ENCODE measurements around the gene RBM4B.
A peak's percentile ranks its signal among the peaks of the same experiment; 100 is the strongest.
"Not testable (repeated sequence)": the region's sequence is repeated elsewhere in the genome, so short reads cannot be mapped to it uniquely, and the experiment has no call there.

RBM4B gene, protein sequence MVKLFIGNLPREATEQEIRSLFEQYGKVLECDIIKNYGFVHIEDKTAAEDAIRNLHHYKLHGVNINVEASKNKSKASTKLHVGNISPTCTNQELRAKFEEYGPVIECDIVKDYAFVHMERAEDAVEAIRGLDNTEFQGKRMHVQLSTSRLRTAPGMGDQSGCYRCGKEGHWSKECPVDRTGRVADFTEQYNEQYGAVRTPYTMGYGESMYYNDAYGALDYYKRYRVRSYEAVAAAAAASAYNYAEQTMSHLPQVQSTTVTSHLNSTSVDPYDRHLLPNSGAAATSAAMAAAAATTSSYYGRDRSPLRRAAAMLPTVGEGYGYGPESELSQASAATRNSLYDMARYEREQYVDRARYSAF

DNA sequence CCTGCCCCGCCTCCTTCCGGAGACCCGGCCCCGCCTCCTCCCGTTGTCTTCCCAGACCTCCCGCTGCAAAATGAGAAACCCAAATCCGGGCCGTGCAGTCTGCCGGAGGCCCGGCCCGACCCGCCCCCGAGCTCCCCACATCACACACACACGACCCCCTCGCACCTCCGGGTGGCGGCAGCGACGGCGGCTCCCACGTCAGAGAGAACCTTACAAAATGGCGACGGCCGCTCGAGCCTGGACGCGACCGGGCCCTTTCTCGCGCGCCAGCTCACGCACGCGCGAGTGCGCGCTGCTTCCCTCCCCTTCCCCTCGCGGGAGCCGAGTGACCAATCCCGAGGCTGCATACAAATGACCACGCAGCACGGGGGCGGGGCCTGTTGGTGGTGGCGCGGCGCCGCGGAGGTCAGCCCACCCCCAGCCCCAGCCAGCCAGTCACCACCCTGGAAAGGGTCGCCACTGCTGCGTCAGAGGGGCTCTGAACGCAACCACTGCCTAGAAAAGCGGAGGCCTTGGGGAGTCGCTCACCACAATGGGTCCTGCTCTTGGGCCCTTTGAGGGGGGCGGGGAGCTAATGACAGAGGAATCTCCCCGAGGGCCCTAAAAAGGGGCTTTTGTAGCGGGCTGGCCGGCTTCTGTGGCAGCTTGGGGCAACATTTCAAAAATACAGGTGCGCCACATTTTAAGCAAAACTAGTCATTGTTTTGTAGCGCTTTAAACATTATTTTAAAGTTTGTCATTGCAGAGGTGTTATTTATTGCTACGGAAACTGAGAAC lies at the start of gene RBM4B:
RBM4B (minus strand) TSS at position 289 of the 777 bp plus-strand sequence. CDS start 808 bp downstream, outside the sequence.
- in situ Hi-C loops (cut with MboI; ENCODE audit: low sequenced_read_pairs): no loop called here
- peak within 1 kb of the TSS; percentile 59 for H3K4me3 ChIP-seq
- H3K27me3 ChIP-seq (ENCODE audit: low read depth): no peaks in the 10 kb centered on the region
- H3K4me1 ChIP-seq: peaks cover 22% of the 10 kb centered on the region
- H3K36me3 ChIP-seq (replicated peaks): peaks cover 13% of the 10 kb centered on the region
- no peaks in the 10 kb centered on the region for H3K9me3 ChIP-seq
- peak; percentile 88 to 99 for DNase-seq (ENCODE audit: low spot score in 2 of 2)

DNA sequence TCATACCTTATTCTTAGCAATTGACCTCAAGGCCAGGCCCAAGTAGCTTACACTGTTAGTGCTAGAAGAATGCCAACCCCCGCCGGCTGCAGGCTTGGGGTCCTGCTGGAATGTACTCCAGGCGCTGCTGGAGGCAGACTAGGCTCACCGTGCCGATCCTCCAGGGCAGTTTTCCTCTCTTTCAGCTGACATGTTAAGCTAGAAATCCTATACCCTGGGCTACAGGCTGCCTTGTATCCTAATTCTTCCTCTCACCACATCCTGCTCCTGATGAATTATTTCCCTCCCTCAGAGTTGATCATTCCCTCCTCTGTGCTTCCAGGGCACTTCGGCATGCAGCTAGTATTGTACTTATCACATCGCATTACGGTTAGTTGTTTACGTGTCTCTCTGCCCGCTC lies 48.0 kb upstream of the RBM4B start:
- Histone ChIP-seq H3K4me3 (no peak overlapping the region), H3K9me3 (no peaks in the 10 kb centered on the region), H3K4me1 (peaks cover 26% of the 10 kb centered on the region), H3K27me3 (ENCODE audit: low read depth) (no peaks in the 10 kb centered on the region), H3K36me3 (replicated peaks) (peaks cover 15% of the 10 kb centered on the region)
- in situ Hi-C loops (cut with MboI; ENCODE audit: low sequenced_read_pairs): no loop called here
- DNase-seq (ENCODE audit: low spot score in 2 of 2): no peak

DNA sequence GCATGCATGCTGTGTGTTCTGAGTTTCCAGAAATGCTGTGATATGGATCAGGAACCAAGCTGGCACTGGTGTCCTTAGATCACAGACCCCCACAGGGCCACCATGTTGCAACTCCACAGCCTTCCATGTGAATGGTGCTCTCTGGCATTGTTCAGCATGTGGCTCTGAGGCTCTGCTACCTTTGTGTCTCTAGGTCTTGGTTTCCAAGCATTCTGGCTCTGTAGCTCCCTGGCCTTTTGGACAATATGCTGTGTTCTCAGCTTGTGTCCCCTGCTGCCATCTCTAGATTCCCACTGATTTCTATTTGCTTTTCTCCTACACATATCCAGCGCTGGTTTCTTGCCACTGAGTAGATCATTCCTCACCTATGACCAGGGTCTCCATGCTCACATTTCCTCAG lies 47.4 kb upstream of the RBM4B start:
- H3K9me3 ChIP-seq: no peaks in the 10 kb centered on the region
- in situ Hi-C loops (cut with MboI; ENCODE audit: low sequenced_read_pairs): no loop called here
- peaks cover 19% of the 10 kb centered on the region for H3K36me3 ChIP-seq (replicated peaks)
- DNase-seq (ENCODE audit: low spot score in 2 of 2): no peak
- no peaks in the 10 kb centered on the region for H3K27me3 ChIP-seq (ENCODE audit: low read depth)
- H3K4me3 ChIP-seq: no peak overlapping the region
- H3K4me1 ChIP-seq: peaks cover 26% of the 10 kb centered on the region

DNA sequence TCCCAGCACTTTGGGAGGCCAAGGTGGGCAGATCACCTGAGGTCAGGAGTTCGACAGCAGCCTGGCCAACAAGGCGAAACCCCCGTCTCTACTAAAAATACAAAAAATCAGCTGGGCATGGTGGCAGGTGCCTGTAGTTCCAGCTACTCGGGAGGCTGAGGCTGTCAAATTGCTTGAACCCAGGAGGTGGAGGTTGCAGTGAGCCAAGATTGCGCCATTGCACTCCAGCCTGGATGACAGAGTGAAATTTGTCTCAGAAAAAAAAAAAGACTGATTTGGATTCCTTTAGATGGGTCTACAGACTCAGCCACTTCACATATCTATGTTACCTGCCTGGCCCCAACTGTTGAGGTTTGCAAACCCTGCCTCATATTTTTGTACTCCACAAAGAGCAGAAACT lies 46.5 kb upstream of the RBM4B start:
- in situ Hi-C loops (cut with MboI; ENCODE audit: low sequenced_read_pairs); H3K9me3 ChIP-seq; DNase-seq (ENCODE audit: low spot score in 2 of 2); H3K27me3 ChIP-seq (ENCODE audit: low read depth); H3K4me3 ChIP-seq: not testable (repeated sequence)
- Histone ChIP-seq H3K4me1 (peaks cover 26% of the 10 kb centered on the region), H3K36me3 (replicated peaks) (peaks cover 29% of the 10 kb centered on the region)

DNA sequence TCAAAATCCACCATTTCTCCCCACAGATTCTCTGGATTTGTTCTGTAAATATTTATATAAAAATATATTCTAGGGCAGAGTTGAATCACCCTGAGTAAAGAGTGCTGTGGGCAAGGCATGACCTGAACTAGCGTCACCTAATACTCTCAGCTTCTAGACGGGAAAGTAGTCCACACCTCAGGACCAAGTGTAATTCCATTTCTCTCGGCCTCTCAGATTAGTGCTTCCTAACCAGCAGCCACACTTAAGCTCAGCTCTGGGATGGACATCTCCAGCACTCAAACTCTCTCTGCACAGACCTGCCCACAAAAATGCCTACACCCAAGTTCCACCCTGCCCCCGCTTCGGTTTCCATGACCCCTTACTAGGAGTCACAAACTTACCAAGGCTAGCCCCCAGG lies 46.0 kb upstream of the RBM4B start:
- peaks cover 23% of the 10 kb centered on the region for H3K4me1 ChIP-seq
- H3K4me3 ChIP-seq: no peak overlapping the region
- no peaks in the 10 kb centered on the region for H3K27me3 ChIP-seq (ENCODE audit: low read depth)
- H3K9me3 ChIP-seq: no peaks in the 10 kb centered on the region
- in situ Hi-C loops (cut with MboI; ENCODE audit: low sequenced_read_pairs): no loop called here
- DNase-seq (ENCODE audit: low spot score in 2 of 2): no peak
- peaks cover 34% of the 10 kb centered on the region for H3K36me3 ChIP-seq (replicated peaks)

DNA sequence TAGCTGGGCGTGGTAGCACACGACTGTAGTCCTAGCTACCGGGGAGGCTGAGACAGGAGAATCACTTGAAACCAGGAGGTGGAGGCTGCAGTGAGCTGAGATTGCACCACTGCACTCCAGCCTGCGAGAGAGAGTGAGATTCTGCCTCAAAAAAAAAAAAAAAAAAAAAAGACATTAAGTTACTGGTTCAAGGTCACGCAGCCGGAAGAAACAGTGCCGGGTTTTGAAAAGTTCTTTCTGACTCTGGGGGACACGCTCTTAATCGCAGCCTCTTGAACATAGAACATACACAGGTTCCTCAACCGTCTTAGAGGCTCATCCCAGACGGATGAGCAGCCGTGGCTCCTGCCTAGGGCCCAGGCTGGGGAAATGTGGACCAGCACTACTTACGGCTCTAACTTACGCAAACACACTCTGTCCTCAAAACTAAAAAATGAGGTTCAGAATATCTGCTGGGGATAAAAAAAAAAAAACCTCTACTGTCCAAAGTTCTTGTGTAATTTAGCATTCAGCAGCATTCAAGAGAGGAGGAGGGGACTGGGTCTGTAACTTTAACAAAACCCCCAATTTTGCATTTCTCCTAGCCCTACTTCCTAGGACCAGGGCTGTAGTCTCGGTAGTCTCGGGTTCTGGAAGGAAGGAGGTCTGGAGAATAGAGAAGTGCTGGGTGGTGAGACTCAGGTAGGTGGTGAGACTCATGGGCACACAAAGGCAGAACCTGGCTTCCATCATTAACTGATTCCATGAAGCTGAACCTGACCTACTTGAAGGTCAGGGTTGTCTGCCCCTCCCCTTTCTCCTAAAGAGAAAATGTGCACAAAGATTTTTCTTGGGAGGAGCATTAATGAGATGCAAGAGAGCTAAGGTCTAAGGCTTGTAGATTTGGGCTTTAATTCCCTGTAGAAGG lies 45.3 kb upstream of the RBM4B start:
- Histone ChIP-seq H3K27me3 (ENCODE audit: low read depth) (no peaks in the 10 kb centered on the region), H3K9me3 (no peaks in the 10 kb centered on the region), H3K4me3 (no peak overlapping the region), H3K4me1 (peaks cover 19% of the 10 kb centered on the region), H3K36me3 (replicated peaks) (peaks cover 36% of the 10 kb centered on the region)
- in situ Hi-C loops (cut with MboI; ENCODE audit: low sequenced_read_pairs): no loop called here
- DNase-seq (ENCODE audit: low spot score in 2 of 2): no peak

DNA sequence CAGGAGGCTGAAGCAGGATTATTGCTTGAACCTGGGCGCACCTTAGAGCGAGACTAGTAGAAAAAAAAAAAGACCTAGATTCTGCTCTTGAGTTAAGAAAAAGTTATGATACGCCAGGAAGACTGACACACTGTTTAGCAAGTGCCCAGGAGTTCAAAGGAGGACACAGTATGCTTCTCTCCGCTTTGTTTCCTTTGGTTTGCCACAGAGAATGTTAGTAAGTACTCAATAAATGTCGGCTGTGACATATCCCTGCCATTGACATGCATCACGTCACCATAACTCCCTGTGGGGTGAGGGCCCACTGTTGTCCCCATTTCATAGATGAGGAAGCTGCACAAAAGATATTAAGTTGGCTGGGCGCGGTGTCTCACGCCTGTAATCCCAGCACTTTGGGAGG lies 44.3 kb upstream of the RBM4B start:
- H3K36me3 ChIP-seq (replicated peaks): peaks cover 36% of the 10 kb centered on the region
- H3K4me3 ChIP-seq: no peak overlapping the region
- H3K4me1 ChIP-seq: peaks cover 19% of the 10 kb centered on the region
- no peaks in the 10 kb centered on the region for H3K27me3 ChIP-seq (ENCODE audit: low read depth)
- H3K9me3 ChIP-seq: no peaks in the 10 kb centered on the region
- DNase-seq (ENCODE audit: low spot score in 2 of 2): no peak
- in situ Hi-C loops (cut with MboI; ENCODE audit: low sequenced_read_pairs): no loop called here

DNA sequence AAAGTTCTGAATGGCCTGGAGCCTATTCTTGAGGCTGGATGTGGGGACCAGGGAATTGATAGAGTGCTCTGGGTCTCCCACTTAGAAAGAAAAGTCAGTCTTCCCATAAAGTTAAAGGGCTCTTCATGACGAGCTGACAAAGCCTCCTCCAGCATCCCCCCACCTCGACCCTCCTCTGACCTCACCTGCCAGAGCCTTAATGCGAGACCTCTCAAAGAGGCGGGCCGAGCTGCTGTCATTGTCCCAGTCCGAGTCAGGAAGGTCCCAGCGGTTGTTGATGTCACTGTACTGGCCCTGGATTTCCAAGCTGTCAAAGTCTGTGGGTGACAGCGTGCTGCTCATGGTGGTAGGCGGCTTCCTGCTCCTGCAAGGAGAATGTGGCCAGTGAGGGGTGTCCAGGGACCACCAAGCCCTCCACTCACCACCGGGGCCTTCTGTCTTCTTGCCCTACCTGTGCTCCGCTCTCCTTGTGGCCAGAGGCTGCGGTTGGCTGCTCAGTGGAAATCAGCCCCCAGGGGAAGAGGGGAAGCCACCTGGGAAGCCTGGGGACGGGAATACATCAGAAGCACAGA lies 43.3 kb upstream of the RBM4B start:
- in situ Hi-C loops (cut with MboI; ENCODE audit: low sequenced_read_pairs): no loop called here
- no peak overlapping the region for H3K4me3 ChIP-seq
- no peak for DNase-seq (ENCODE audit: low spot score in 2 of 2)

DNA sequence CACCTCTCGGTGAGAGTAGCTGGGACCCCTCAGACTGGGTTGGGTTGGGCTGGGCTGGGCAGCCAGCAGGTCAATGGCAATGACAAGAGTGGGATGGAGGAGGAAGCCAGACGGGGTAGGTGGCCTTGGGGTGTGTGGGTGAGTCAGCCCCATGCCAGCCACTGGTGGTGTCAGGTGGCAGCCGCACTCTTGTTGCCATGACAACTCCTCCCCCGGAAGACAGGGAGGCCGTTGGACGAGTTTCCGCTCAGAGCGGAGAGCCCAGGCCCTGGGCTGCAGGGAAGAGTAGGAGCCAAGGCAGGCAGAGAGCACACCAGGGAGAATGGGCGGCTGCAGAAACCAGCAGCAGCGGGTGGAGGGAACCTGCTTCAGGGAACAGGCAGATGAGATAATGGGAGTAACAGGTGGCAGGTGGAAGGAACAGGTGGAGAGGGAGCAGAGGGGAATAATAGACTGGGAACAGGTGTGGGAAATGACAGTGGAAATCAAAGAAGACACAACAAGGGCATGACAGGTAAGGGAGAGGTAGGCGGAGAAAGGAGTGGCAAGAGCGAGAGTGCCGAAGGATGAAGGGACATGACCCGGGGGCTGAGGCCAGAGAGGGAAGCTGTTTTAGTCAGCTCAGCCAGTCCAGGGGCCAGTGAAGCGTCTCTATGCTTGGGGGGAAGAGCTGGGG lies 42.7 kb upstream of the RBM4B start:
- no peak overlapping the region for H3K4me3 ChIP-seq
- no peak for DNase-seq (ENCODE audit: low spot score in 2 of 2)
- in situ Hi-C loops (cut with MboI; ENCODE audit: low sequenced_read_pairs): no loop called here
- peaks cover 5% of the 10 kb centered on the region; the same call in 1 of the 2 replicates for H3K4me1 ChIP-seq
- no peaks in the 10 kb centered on the region for H3K9me3 ChIP-seq
- no peaks in the 10 kb centered on the region for H3K27me3 ChIP-seq (ENCODE audit: low read depth)
- H3K36me3 ChIP-seq (replicated peaks): peaks cover 38% of the 10 kb centered on the region

More for the DNA sequence above, 43.3 kb upstream of the RBM4B start:
- Histone ChIP-seq H3K9me3 (no peaks in the 10 kb centered on the region), H3K27me3 (ENCODE audit: low read depth) (no peaks in the 10 kb centered on the region), H3K36me3 (replicated peaks) (peaks cover 36% of the 10 kb centered on the region), H3K4me1 (peaks cover 10% of the 10 kb centered on the region)

DNA sequence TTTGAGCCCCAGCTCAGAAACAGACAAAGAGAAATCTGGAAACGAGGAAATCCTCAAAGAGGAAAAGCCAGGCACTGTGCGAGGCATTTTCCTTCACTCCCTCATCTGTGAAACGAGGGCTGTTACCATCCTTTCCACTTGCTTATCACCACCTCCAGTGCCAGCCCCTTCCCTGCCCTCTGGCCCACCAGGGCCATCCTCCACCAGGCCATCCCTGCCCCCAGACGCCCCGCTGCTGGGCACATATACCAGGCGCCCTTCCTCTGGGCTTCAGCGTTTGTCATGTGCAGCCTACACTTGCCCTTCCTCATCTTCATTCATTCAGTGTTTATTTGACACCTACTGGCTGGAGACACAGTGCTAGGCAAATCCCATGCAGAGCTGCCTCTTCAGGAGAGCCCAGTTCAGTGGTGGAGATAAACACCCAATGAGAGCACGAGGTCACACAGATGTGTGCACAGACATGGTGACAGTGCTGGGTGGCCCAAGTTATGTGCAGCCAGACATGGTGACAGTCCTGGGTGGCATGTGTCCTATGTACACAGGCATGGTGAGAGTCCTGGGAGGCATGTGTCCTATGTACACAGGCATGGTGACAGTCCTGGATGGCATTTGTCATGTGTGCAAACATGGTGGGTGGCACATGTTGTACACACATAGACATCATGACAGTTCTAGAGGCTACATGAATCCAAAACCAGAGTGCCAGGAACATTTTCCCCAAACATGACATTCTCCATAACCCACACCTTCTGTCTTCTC lies 41.6 kb upstream of the RBM4B start:
- in situ Hi-C loops (cut with MboI; ENCODE audit: low sequenced_read_pairs): loop anchor here (10.0 kb wide), 1 partner anchor 106 kb away; no protein-coding TSS in a partner anchor
- no peak for DNase-seq (ENCODE audit: low spot score in 2 of 2)
- H3K4me1 ChIP-seq: peaks cover 5% of the 10 kb centered on the region; the same call in 1 of the 2 replicates
- no peaks in the 10 kb centered on the region for H3K27me3 ChIP-seq (ENCODE audit: low read depth)
- H3K9me3 ChIP-seq: no peaks in the 10 kb centered on the region
- no peak overlapping the region for H3K4me3 ChIP-seq
- peaks cover 44% of the 10 kb centered on the region for H3K36me3 ChIP-seq (replicated peaks)

DNA sequence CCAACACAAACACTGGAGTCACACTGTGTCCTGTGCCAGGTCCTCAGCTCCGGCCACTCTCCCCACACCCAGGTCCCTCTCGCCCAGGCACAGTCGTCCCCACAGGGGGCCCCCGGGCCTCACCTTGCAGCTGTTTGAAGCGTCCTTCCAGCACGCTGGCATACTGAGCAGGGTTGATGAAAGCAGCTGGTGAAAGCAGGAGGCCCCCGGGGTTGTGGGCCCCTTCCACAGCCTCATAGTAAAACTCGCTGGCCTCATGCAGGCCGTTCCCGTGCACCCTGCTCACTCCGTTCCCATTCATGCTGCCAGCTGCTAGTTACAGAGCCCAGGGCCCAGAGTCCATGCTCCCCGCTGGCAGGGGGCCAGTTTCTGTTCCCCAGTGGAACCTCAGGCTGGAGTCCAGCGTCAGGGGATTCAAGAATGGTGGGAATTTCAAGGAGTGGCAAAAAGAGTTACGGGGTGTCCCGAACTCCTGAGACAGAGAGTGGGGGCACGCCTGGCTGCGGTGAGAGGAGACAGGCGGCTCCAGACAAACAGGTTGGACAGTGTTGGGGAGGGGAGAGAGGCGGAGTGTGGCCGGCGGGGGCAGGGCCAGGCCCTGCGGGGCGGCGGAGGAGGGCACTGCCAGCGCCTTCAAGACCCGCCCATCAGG lies 40.8 kb upstream of the RBM4B start:
- H3K4me1 ChIP-seq: 0 out of 2 replicates have a peak, but pooled peaks cover under 1% of the 10 kb centered on the region
- H3K9me3 ChIP-seq: no peaks in the 10 kb centered on the region
- DNase-seq (ENCODE audit: low spot score in 2 of 2): no peak
- H3K4me3 ChIP-seq: no peak overlapping the region
- in situ Hi-C loops (cut with MboI; ENCODE audit: low sequenced_read_pairs): loop anchor here (10.0 kb wide), 1 partner anchor 106 kb away; no protein-coding TSS in a partner anchor
- no peaks in the 10 kb centered on the region for H3K27me3 ChIP-seq (ENCODE audit: low read depth)
- peaks cover 53% of the 10 kb centered on the region for H3K36me3 ChIP-seq (replicated peaks)

DNA sequence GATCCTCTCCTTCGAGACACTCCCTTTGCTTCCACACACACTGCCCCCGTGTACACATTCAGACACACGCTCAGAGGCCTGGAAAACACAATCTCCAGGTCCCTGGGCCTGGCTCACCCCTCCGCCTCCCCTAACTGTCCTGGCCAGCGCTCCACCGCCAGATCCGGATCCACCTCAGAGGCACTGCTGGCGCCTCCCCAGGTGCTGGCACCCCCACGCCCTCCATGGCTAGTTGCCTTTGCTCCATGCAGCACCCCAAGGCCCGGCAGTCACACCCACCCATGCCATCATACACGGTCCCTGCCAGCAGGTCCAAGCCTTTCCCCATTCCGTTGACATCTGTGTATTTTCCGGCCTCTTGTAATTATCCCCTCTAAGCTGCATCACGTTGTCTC lies 40.2 kb upstream of the RBM4B start:
- Histone ChIP-seq H3K4me3 (no peak overlapping the region), H3K4me1 (no peaks in the 10 kb centered on the region), H3K27me3 (ENCODE audit: low read depth) (no peaks in the 10 kb centered on the region), H3K9me3 (no peaks in the 10 kb centered on the region), H3K36me3 (replicated peaks) (peaks cover 58% of the 10 kb centered on the region)
- in situ Hi-C loops (cut with MboI; ENCODE audit: low sequenced_read_pairs): loop anchor here (10.0 kb wide), 1 partner anchor 107 kb away; no protein-coding TSS in a partner anchor
- no peak for DNase-seq (ENCODE audit: low spot score in 2 of 2)
